HG03575 (cell line): ENCODE measurements around the gene PGP.

ENCODE experiments used
- ATAC-seq: cut with Tn5 transposase; IDR thresholded peaks from one replicate; pipeline ENCODE4 v1.9.1; 2021; ENCODE audit not compliant: unreplicated experiment, insufficient number of reproducible peaks, low FRiP score; ENCODE audit errors: extremely low read depth

PGP gene

GRCh38 chr16:2174396-2175131 is 40.1 kb downstream of the PGP start:
- ATAC-seq = no peak

- ATAC-seq = no peak
Observed at GRCh38 chr16:2173916-2174315, 40.7 kb downstream of the PGP start.

GRCh38 chr16:2173366-2173765 is 41.3 kb downstream of the PGP start:
- ATAC-seq = no peak

- no peak for ATAC-seq
Observed at GRCh38 chr16:2172688-2173335, 41.8 kb downstream of the PGP start.

- no peak for ATAC-seq
Observed at GRCh38 chr16:2171601-2172178, 43.0 kb downstream of the PGP start.

DNA sequence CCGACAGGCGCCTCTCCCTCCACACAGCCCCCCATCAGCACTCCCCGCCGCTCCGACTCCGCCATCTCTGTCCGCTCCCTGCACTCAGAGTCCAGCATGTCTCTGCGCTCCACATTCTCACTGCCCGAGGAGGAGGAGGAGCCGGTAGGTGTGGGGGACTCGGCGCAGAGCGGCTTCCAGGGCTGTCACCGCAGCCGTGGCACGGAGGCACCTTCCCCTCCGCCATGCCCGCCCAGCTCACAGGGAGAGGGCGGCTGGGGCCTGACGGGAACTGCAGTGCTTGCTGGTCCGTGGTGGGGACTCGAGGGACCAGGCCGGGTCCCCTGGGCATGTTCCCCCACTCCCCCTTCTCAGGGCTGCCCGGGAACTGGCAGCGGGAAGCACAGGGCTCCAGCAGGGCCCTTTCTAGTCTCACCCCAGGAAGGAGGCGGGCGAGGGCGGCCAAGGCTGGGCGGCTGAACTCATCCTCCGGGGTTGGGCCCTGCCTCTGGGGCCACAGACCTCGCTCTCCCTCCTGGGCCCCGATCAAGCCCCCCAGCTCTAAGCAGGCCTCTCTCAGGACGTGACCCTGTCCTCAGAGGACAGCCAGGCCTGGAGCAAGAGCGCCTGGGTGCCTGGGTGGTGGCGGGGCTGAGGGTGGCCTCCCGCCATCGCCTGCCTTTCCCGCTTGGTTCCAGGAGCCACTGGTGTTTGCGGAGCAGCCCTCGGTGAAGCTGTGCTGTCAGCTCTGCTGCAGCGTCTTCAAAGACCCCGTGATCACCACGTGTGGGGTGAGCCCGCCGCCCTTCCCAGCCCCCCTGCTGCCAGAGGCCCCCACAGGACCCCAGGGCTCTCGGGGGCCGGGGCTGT is 43.8 kb downstream of the PGP start:
- no peak for ATAC-seq

GRCh38 chr16:2170080-2170479 is 44.6 kb downstream of the PGP start:
- ATAC-seq = no peak

GRCh38 chr16:2167068-2167638 is 47.5 kb downstream of the PGP start:
- ATAC-seq = no peak

- ATAC-seq = no peak
Observed at GRCh38 chr16:2166263-2167067, 48.2 kb downstream of the PGP start.

DNA sequence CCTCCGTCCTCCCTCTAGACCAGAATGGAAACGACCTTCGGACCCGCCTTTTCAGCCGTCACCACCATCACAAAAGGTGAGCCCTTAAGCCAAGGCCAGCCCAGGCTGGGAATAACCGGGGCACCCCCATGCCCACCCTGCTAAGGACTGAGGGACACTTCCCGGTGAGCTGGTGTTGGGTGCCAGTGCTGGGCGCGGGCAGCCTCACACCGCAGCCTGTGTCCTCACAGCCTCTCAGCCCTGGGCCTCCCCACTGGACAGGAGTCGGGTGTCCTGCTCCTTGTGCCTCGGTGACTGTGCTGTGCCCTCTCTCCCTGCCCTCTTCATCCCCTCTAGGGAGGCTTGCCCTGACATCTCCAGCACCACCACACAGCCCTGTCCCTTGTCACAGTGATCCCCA is 48.8 kb downstream of the PGP start:
- no peak for ATAC-seq

DNA sequence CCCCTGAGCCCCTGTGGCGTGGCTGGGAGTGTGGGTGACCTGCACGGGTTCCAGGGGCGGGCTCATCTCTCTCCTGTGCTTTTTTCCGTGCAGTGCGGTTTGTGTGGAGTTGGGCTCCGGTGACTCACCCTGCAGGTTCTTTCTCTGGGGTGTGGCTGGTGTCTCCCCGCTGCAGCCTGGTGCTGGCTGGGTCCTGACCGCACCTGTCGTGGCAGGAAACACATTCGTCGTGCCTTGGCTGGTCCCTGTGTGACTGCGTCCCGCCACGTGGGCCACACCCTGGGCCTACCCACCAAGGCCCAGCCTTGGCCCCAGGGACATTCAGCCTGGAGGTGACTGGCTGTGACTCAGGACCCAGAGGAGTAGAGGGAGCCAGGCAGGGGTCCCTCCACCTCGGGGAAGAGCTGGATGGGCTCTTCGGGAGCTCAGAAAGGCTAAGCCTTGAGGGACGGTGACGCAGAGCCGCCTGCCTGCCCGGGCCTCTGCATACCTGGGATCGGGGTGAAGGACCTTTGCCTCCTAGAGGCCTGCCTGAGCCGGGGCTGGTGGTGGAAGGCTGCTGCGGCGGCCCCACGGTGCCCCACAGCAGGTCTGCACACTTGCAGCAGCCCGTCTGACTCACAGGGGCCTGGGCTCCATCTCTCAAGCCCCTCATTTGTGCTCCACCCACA is 51.3 kb downstream of the PGP start:
- ATAC-seq = no peak

- no peak for ATAC-seq
Observed at GRCh38 chr16:2162676-2163118, 51.9 kb downstream of the PGP start.

GRCh38 chr16:2161911-2162310 is 52.7 kb downstream of the PGP start:
- no peak for ATAC-seq
